Smooth muscle cell (in vitro differentiated cells): ENCODE results near the gene CEP192. TPM values are rescaled to one million over a fixed set of nuclear protein-coding genes. Genes with fewer than 3 reads are reported as not detected.
A peak's percentile ranks its signal among the peaks of the same experiment; 100 is the strongest.

Experiments
- DNase-seq: peaks from one replicate; lab custom pipeline; 2025; ENCODE audit not compliant: unreplicated experiment; lab: John Stamatoyannopoulos, UW
- H2AFZ ChIP-seq: fragments of 200-600 bp; sonication (generic); 2 replicates; pipeline ENCODE4 v1.6.0; 2016; ENCODE audit warnings: antibody characterized with exemption, low read depth, mild to moderate bottlenecking
- H3F3A ChIP-seq: fragments of 200-600 bp; sonication (generic); 2 replicates; pipeline ENCODE4 v1.6.0; 2017; ENCODE audit warnings: antibody characterized with exemption, low read depth
- H3K27ac ChIP-seq: fragments of 200-600 bp; sonication (generic); 2 replicates; pipeline ENCODE4 v1.5.1; 2016; ENCODE audit warnings: low read depth, mild to moderate bottlenecking
- H3K27me3 ChIP-seq: fragments of 200-600 bp; sonication (generic); 2 replicates; pipeline ENCODE4 v1.6.1; 2016; ENCODE audit warnings: low read depth, mild to moderate bottlenecking
- H3K36me3 ChIP-seq: fragments of 200-600 bp; sonication (generic); 2 replicates; pipeline ENCODE4 v1.5.1; 2016; ENCODE audit warnings: low read depth
- H3K4me1 ChIP-seq: fragments of 200-600 bp; sonication (generic); 2 replicates; pipeline ENCODE4 v1.5.1; 2016; ENCODE audit warnings: low read depth
- H3K4me2 ChIP-seq: fragments of 200-600 bp; sonication (generic); 2 replicates; pipeline ENCODE4 v1.6.0; 2016; ENCODE audit warnings: mild to moderate bottlenecking
- H3K4me3 ChIP-seq: fragments of 200-600 bp; sonication (generic); 2 replicates; pipeline ENCODE4 v1.5.1; 2016; ENCODE audit warnings: mild to moderate bottlenecking
- H3K79me2 ChIP-seq: fragments of 200-600 bp; sonication (generic); 2 replicates; pipeline ENCODE4 v1.6.0; 2016; ENCODE audit warnings: low read depth, mild to moderate bottlenecking
- H3K9ac ChIP-seq: fragments of 200-600 bp; sonication (generic); 2 replicates; pipeline ENCODE4 v1.6.0; 2016; ENCODE audit warnings: low read depth
- H3K9me3 ChIP-seq: fragments of 200-600 bp; sonication (generic); replicated peaks from 2 replicates; pipeline ENCODE4 v1.5.1; 2016; ENCODE audit warnings: low read depth
- H4K20me1 ChIP-seq: fragments of 200-600 bp; sonication (generic); 2 replicates; pipeline ENCODE4 v1.6.0; 2016; ENCODE audit warnings: low read depth
- WGBS: methylation state at CpG from one replicate; pipeline ENCODE4 v1.1.7; 2016; ENCODE audit warnings: low lambda C conversion rate; 5-methylcytosine and 5-hydroxymethylcytosine counted together
- polyA plus RNA-seq: library from polyadenylated mRNA; unstranded; fragments of >200 nt; fragmentation: Nextera tagmentation; extraction: Ambion mirVana; gene quantifications from 2 replicates; pipeline ENCODE4 v1.2.1, GENCODE V29; 2016
- total RNA-seq: library from RNA; depleted of rRNA; stranded (reverse); fragments of >200 nt; gene quantifications from 2 replicates; pipeline ENCODE4 v1.2.3, GENCODE V29; 2014
- TF ChIP-seq, protein P1 (sequence below): fragments of 200-600 bp; sonication (generic); IDR thresholded peaks from 2 replicates; pipeline ENCODE4 v1.5.1; 2017; ENCODE audit warnings: borderline replicate concordance, mild to moderate bottlenecking, antibody characterized with exemption; ENCODE audit not compliant: insufficient read depth, poor library complexity, severe bottlenecking

Gene CEP192
- total RNA-seq (22.2 and 24.3 TPM in 2 replicates), polyA plus RNA-seq (4.1 and 7.0 TPM in 2 replicates)

DNA sequence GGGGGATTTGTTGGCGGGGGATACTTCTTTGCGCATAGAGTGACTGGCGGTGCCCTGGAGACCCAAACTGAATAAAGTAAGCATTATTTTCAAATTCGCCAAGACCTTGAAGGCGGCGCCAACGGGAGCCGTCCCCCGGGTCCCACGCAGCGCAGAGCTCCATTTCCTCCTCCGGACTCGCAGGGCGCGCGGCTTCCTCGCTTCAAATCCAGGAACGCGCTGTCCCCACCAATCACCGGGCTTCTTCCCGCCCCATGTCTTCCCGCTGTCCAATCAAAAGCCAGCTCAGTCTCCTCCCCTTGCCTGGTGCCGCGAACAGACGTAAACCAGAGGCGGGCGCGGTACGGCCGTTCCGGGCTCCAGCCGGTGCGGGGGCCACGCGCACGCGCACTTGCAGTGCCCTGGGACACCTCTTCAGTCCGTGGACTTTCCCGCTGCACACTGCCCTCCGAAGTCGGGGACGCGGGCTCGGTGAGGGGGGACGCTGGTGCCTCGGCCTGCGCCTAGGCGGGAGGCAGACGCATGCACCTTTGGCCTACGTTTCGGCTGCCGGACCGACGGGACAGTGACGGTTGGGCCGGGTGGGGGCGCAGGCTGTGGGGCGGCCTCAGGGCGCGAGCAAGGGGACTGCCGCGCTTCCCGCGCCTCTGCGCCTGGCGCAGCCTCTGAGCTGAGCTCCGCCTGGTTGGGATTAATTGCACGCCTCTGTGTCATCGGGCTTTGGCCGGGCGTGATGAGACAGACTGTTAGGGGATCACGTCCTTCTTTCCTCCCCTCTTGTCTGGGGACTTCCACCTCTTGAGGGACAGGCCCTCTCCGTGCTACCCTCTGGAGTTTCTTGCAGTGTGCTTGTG is at the start of gene CEP192:
TSS of gene CEP192 (plus strand) at position 396 of the 854 bp plus-strand sequence. CDS start 8,063 bp downstream, outside the sequence.
- Histone ChIP-seq H4K20me1 (peaks cover 25% of the 10 kb centered on the region), H3F3A (peaks cover 7% of the 10 kb centered on the region), H3K9me3 (no peaks in the 10 kb centered on the region), H3K4me2 (peak within 1 kb of the TSS; percentile 90), H3K4me3 (peak within 1 kb of the TSS; percentile 70), H3K27ac (peak within 1 kb of the TSS; percentile 82), H3K27me3 (no peaks in the 10 kb centered on the region), H3K9ac (peak within 1 kb of the TSS; percentile 72), H2AFZ (peak within 1 kb of the TSS; percentile 74), H3K36me3 (no peaks in the 10 kb centered on the region), H3K4me1 (peaks cover 15% of the 10 kb centered on the region), H3K79me2 (peaks cover 41% of the 10 kb centered on the region)
- peak; percentile 96 for DNase-seq
- TF ChIP-seq, protein P1, sequence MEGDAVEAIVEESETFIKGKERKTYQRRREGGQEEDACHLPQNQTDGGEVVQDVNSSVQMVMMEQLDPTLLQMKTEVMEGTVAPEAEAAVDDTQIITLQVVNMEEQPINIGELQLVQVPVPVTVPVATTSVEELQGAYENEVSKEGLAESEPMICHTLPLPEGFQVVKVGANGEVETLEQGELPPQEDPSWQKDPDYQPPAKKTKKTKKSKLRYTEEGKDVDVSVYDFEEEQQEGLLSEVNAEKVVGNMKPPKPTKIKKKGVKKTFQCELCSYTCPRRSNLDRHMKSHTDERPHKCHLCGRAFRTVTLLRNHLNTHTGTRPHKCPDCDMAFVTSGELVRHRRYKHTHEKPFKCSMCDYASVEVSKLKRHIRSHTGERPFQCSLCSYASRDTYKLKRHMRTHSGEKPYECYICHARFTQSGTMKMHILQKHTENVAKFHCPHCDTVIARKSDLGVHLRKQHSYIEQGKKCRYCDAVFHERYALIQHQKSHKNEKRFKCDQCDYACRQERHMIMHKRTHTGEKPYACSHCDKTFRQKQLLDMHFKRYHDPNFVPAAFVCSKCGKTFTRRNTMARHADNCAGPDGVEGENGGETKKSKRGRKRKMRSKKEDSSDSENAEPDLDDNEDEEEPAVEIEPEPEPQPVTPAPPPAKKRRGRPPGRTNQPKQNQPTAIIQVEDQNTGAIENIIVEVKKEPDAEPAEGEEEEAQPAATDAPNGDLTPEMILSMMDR, result no peak
- WGBS, result under 1% methylated on average over 72 of the region's 73 CpGs

DNA sequence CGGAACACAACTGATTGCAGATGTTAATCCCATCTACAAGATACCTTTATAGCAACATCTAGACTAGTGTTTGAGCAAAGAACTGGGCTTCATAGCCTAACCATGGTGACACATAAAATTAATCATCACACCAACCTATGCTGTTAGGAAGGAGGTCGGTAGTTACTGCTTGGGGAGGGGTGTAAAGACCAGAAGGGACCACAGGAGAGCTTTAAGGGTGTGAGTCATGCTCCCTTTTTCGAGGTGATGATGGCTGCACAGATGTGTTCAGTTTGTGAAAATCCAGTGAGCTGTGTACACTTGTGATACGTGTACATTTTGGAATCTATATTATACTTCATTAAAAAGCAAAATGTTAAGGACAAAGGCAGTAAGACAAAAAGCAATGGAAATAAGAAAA is 47.9 kb upstream of the CEP192 start:
- H3K27me3 ChIP-seq, result no peaks in the 10 kb centered on the region
- TF ChIP-seq, protein P1, result no peak
- no peak overlapping the region for H2AFZ ChIP-seq
- WGBS, result 76% methylated on average over 4 of the region's 4 CpGs
- no peak overlapping the region for H3K27ac ChIP-seq
- H3F3A ChIP-seq, result peaks cover 18% of the 10 kb centered on the region
- H3K79me2 ChIP-seq, result no peaks in the 10 kb centered on the region
- no peaks in the 10 kb centered on the region for H4K20me1 ChIP-seq
- H3K4me1 ChIP-seq, result peaks cover 10% of the 10 kb centered on the region
- H3K4me3 ChIP-seq, result no peak overlapping the region
- DNase-seq, result no peak
- no peak overlapping the region for H3K4me2 ChIP-seq
- H3K36me3 ChIP-seq, result no peaks in the 10 kb centered on the region
- no peak overlapping the region for H3K9ac ChIP-seq
- H3K9me3 ChIP-seq, result no peaks in the 10 kb centered on the region

DNA sequence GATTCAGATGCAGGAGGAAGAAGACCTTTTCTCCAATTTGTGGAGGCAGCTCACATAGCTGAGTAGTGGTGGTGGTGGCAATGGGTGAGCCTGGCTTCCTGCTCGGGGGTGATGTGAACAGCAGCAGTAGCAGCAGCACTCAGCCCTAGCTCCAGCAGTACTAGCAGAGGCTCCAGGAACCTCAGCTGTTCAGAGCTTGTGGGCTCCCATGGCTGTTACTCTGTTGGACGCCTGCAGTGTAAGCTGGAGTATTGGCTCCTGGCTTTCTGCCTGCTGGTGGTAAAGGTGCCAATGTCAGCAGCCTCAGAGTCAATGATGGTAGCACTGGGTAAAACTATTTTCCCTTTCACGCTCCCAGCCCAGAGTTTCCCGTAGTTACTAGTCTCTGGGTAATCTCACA is 46.5 kb upstream of the CEP192 start:
- H3K9ac ChIP-seq, result no peak overlapping the region
- no peak for DNase-seq
- H3K4me1 ChIP-seq, result peaks cover 10% of the 10 kb centered on the region
- H3K4me3 ChIP-seq, result no peak overlapping the region
- no peaks in the 10 kb centered on the region for H3K9me3 ChIP-seq
- H3K4me2 ChIP-seq, result no peak overlapping the region
- H3K79me2 ChIP-seq, result peaks cover 9% of the 10 kb centered on the region
- peaks cover 18% of the 10 kb centered on the region for H3F3A ChIP-seq
- 75% methylated on average over 4 of the region's 4 CpGs for WGBS
- no peaks in the 10 kb centered on the region for H3K27me3 ChIP-seq
- no peaks in the 10 kb centered on the region for H3K36me3 ChIP-seq
- H4K20me1 ChIP-seq, result no peaks in the 10 kb centered on the region
- no peak overlapping the region for H3K27ac ChIP-seq
- TF ChIP-seq, protein P1, result no peak
- H2AFZ ChIP-seq, result no peak overlapping the region
